ENCODE results near the gene WSCD1.

DNA sequence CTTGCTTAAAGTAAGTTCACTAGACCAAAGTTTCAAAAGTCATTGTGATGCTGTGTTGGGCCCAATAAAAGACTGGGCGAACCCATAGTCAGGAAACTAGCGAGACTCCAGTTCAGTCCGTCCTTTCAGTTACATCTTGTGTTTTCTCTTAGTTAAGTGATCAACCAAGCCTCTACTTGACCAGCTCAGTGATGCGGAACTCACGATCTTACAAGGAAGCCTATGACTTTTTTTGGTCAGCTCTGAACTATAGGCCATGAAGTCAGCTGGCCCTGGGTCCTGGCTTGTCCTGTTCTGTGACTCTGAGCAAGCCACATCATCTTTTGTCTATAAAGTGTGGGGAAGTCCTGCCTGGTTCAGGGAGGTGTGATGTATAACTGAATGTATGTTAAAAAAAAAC, 21.7 kb upstream of the WSCD1 start:
- TF ChIP-seq CTCF (IDR thresholded peaks at IDR 0.05; ENCODE audit: poor library complexity, severe bottlenecking): no peak
- no peak for TF ChIP-seq SMC3 (conservative IDR thresholded peaks at IDR 0.05; ENCODE audit: poor library complexity)
- no peak for TF ChIP-seq POLR2AphosphoS5 (IDR thresholded peaks at IDR 0.05)
- TF ChIP-seq TAF1 (IDR thresholded peaks at IDR 0.05; ENCODE audit: low read depth): no peak
- TF ChIP-seq EZH2 (IDR thresholded peaks at IDR 0.05; ENCODE audit: borderline replicate concordance, insufficient read depth, low read length, poor library complexity, severe bottlenecking): no peak

Data from neural cell (in vitro differentiated cells).